GM13976 (cell line): ENCODE results near the gene LYPD3.

ENCODE experiments used
- DNase-seq: peaks from one replicate; pipeline ENCODE4 v3.0.0; 2012; ENCODE audit warnings: low spot score
- CTCF ChIP-seq: IDR thresholded peaks from 2 replicates; pipeline ENCODE4 v1.5.1; 2012; ENCODE audit warnings: borderline replicate concordance, mild to moderate bottlenecking; ENCODE audit not compliant: insufficient read depth; ENCODE audit errors: extremely low read depth, missing control alignments, control extremely low read depth
- in situ Hi-C: fragments of 300-500 bp; cut with MboI; formaldehyde crosslinking; loops from one replicate; pipeline ENCODE4 v1.12.0; 2022; ENCODE audit warnings: low sequenced_read_pairs, mixed read lengths, inconsistent platforms; ENCODE audit not compliant: unreplicated experiment

LYPD3 gene

DNA sequence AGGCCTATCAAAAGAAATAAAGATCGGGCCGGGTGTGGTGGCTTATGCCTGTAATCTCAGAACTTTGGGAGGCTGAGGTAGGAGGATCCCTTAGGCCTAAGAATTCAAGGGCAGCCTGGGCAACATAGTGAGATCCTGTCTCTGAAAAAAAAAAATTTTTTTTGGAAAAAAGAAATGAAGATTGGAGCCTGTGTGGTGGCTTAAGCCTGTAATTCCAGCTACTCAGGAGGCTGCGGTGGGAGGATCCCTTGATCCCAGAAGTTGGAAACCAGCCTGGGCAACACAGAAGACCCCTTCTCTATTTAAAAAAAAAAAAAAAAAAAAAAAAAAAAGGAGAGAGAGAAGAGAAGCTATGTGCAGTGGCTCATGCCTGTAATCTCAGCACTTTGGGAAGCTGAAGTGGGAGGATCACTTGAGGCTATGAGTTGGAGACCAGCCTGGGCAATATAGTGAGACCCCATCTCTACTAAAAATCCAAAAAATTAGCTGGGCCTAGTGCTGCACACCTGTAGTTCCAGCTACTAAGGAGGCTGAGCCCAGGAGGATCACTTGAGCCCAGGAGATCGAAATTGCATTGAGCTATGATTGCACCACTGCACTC is 14.7 kb upstream of the LYPD3 start:
- DNase-seq = no peak
- TF ChIP-seq CTCF = no peak
- in situ Hi-C loops = no loop called here

DNA sequence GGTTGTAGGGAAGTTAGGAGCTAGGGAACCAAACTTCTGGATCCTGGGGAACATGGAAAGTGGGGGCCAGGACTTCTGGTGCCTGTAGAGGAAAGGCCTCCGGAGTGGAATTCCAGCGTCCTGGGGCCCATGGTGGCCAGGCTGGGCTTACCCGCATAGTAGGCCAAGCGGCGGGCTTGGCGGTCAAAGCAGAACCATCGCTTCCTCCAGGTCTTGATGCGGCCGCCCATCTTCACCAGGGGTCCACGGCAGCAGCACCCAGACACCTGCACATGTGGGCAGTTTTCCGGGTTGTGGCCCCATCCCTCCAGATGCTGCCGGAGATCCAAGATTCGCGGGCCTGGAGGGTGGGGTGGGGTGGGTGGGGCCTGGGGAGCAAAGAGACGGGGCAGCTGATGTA is 13.8 kb upstream of the LYPD3 start:
- no peak for TF ChIP-seq CTCF
- no peak for DNase-seq
- in situ Hi-C loops = no loop called here

GRCh38 chr19:43478323-43478722 is 12.9 kb upstream of the LYPD3 start:
- no peak for TF ChIP-seq CTCF
- DNase-seq = no peak
- in situ Hi-C loops = no loop called here

DNA sequence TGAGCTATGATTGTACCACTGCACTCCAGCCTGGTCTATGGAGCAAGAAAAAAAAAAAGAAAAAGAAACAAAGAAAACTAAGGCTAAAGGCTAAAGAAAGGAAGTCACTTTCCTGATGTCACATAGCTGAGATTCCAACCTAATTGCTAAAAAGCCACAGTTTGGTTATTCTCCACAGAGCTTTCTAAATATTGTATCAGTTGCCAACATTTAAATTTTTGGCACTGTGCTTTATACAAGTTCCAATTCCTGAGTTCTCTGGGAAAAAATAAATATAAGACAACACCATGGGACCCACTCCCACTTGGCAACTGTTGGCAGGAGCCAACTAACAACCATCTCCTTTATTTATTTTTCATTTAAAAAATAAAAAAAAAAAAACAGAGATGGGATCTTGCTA is 11.2 kb upstream of the LYPD3 start:
- in situ Hi-C loops = no loop called here
- DNase-seq = no peak

DNA sequence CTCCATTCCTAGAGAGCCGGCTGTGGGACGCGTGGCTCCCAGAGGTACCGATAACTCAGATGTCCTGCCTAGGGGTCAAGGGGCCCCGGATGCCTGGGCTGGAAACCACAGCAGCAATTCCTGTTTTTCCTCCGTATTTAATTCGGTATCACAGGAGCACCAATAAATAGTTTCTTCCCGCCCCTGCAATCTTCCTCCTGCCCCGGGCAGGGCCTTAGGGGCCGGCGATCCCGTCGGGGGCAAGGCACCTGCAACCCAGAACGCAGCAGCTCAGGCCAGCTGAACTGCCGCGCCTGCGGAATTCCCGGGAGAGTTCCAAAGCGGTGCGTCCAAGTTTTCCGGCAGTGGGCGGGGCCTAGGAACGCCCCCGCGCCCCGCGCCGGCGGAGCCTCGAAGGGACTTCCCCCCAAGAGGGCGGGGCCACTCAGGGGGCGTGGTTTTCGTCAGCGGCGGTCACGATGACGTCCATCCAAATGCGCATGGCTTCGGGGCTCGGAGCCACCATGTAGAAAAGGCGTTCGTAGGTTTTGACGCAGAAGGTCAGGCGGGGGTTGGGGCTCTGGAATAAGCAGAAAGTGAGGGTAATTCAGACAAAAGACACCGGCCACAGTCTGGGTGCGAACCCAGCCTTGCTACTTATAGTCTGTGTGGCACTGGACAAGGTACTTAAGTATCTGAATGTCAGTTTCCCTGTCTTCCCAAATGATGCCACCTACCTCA is 9.7 kb upstream of the LYPD3 start:
- DNase-seq = peak; percentile 97
- in situ Hi-C loops = no loop called here
- TF ChIP-seq CTCF = no peak

More for the DNA sequence above, 11.2 kb upstream of the LYPD3 start:
- TF ChIP-seq CTCF = no peak

- in situ Hi-C loops = no loop called here
- no peak for TF ChIP-seq CTCF
- no peak for DNase-seq
These were observed 9.1 kb upstream of the LYPD3 start for GRCh38 chr19:43474487-43474886.
